ENCODE measurements around the gene AVEN. TPM values are rescaled to one million over a fixed set of nuclear protein-coding genes. Genes with fewer than 3 reads are reported as not detected.
"Not testable (repeated sequence)": the region's sequence is repeated elsewhere in the genome, so short reads cannot be mapped to it uniquely, and the experiment has no call there.

The AVEN gene
- total RNA-seq, 2 experiments from 2014 or later: 21.4 to 21.8 TPM

DNA sequence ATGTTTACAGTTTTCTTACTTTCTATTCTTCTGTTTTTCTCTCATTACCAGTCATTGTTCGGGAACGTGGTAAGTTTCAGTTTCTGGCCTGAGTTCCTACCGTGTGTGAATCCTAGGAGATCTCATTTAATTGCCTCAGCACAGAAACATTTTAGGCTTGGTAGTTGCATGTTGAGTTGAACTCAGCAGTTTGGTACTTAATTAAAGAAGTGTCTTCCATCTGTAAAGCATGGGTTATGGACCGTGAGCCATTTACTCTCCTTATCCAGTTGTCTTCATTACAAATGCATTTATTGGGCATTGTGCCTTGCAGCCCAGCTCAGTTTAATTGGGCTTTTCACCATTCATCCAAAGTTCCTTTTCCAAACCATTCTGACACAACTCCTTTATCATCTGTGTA lies 212.8 kb downstream of the AVEN start:
- POLR2A ChIA-PET: no interaction called here
- CTCF ChIA-PET: no interaction called here

DNA sequence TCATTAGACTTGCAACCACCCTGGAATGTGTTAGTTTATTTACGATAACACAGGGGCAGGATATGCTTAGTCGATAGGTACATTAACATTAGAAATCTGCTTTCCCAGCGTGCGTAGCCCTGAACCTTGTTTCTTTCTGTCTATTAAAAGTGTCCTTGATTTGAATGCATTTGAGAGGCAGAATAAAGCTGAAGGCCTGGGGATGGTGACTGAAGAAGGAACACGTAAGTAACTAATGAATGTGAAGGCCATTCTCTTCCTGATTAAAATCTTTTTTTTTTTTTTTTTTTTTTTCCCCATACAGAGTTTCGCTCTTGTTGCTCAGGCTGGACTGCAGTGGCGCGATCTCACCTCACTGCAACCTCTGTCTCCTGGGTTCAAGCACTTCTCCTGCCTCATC lies 213.6 kb downstream of the AVEN start:
- CTCF ChIA-PET: interaction anchor here (0.7 kb wide), 1 partner anchor 850 kb away, joined by 3 read pairs; no protein-coding TSS in a partner anchor
- POLR2A ChIA-PET: no interaction called here

DNA sequence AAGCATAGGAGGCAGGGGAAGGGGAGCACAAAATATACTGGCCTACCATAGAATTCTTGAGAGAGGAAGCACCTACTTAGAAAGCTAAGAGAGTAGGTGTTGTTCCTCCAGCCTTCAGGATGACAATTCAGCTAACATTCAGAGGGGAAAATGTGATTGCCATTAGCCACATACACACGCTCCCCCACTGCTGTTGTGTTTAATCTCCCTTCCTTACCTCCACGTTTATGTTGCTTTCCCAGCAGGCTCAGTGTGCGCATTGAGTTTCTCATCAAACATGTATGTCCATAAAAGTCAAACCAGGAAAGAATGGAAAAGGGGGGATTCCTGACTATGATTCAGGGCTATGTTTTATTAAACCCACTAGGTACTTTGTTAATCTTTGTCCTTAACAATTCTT lies 215.9 kb downstream of the AVEN start:
- ChIA-PET POLR2A (no interaction called here), CTCF (interaction anchor here (0.6 kb wide), 1 partner anchor 27 kb away, joined by 3 read pairs; no protein-coding TSS in a partner anchor)

DNA sequence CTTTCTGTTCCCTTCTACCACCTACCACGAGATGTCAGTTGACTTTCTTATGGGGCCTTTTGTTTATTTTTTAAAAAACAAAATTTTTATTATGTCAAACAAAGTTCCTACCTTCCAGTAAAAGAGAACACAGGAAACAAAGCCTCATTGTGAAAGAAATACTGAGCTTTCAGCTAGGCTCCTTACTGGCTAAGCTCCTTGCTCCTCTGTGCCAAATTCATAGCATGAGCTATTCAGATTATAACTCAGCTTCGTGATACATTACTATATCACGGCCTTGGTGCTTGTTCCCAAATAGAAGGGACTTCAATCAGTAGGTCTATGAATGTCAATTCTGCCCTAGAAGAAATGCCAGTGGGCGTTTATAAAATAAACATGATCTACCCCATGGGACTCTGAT lies 216.5 kb downstream of the AVEN start:
- POLR2A ChIA-PET: no interaction called here
- CTCF ChIA-PET: no interaction called here

DNA sequence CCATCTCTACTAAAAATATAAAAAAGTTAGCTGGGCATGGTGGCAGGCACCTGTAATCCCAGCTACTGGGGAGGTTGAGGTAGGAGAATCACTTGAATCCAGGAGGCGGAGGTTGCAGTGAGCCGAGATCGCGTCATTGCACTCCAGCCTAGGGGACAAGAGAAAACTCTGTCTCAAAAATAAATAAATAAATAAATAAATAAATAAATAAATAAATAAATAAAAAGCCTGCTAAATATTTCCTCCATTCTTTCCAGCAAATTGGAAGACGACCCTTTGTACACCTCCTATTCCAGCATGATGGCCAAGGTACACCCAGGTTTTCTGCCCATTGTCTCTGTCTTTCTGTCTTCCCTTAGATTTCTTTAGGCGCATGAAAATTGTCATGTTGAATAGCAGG lies 219.5 kb downstream of the AVEN start:
- POLR2A ChIA-PET, CTCF ChIA-PET: not testable (repeated sequence)

Other genes starting within 250 kb of the AVEN start
- gene CHRM5, start 70.7 kb downstream of the AVEN start, total RNA-seq: not detected
- 10 to 100 TPM; 70.6 to 80.2 TPM for gene EMC7, start 62.7 kb upstream of the AVEN start, total RNA-seq
- 1 to 10 TPM; 2.9 to 3.4 TPM for gene PGBD4, start 62.9 kb upstream of the AVEN start, total RNA-seq
- gene KATNBL1, start 170.9 kb upstream of the AVEN start, total RNA-seq: 10 to 100 TPM; 34.1 to 42.6 TPM
- gene EMC4, start 185.8 kb upstream of the AVEN start, total RNA-seq: 100 to 1,000 TPM; 111 to 114 TPM